HEK293 (cell line): ENCODE data around the gene TRMT13.

Experiments used
- CTCF ChIA-PET: fragments of 350-600 bp; formaldehyde crosslinking; extraction: SDS; loops from one replicate; lab custom pipeline; 2021; ENCODE audit warnings: antibody characterized with exemption; lab: Yijun Ruan, JAX
- POLR2A ChIA-PET: fragments of 300-600 bp; formaldehyde crosslinking; extraction: SDS; loops from one replicate; lab custom pipeline; 2020; ENCODE audit warnings: antibody characterized with exemption, inconsistent platforms; lab: Yijun Ruan, JAX
- H3K27ac ChIP-seq: fragments of 200-500 bp; sonication (Bioruptor generic); 2 replicates; pipeline ENCODE4 v1.5.1; 2014; ENCODE audit warnings: low read depth, low read length, control low read depth, inconsistent platforms; ENCODE audit errors: extremely low read depth
- H3K36me3 ChIP-seq, 2 experiments: fragments of 200-500 bp in 1 of 2; sonication (Bioruptor generic) in 1 of 2; 1 replicate in 1 of 2; 2 replicates in 1 of 2; pipeline ENCODE4 v1.5.1; 2014 to 2017; ENCODE audit warnings: inconsistent platforms in 2 of 2, low read length in 2 of 2; ENCODE audit not compliant: control insufficient read depth in 2 of 2, insufficient read depth in 1 of 2
- H3K4me1 ChIP-seq: fragments of 200-500 bp; sonication (Bioruptor generic); 2 replicates; pipeline ENCODE4 v1.5.1; 2014; ENCODE audit warnings: mild to moderate bottlenecking, low read length, inconsistent platforms; ENCODE audit not compliant: control insufficient read depth, insufficient read depth
- H3K4me3 ChIP-seq: 2 replicates; pipeline ENCODE4 v1.5.1; 2011; ENCODE audit warnings: low read depth, mild to moderate bottlenecking, control low read depth, low read length, moderate library complexity
- H3K9me3 ChIP-seq: fragments of 200-500 bp; sonication (Bioruptor generic); 2 replicates; pipeline ENCODE4 v1.5.1; 2014; ENCODE audit warnings: low read depth, low read length, inconsistent platforms; ENCODE audit not compliant: control insufficient read depth, insufficient read depth
- HOXA7 ChIP-seq: sonication (generic); formaldehyde crosslinking; IDR thresholded peaks from 2 replicates; pipeline ENCODE4 v1.8.1; 2022; ENCODE audit warnings: missing genetic modification reagents, borderline replicate concordance
- KLF8 ChIP-seq: fragments of 450-650 bp; formaldehyde crosslinking; IDR thresholded peaks from 2 replicates; pipeline ENCODE4 v1.5.1; 2016; ENCODE audit warnings: missing biosample characterization, missing genetic modification characterization
- PRDM10 ChIP-seq: fragments of 450-650 bp; formaldehyde crosslinking; IDR thresholded peaks from 2 replicates; pipeline ENCODE4 v1.5.1; 2016; ENCODE audit warnings: missing biosample characterization, missing genetic modification characterization
- ZNF132 ChIP-seq: fragments of 450-650 bp; formaldehyde crosslinking; IDR thresholded peaks from 2 replicates; pipeline ENCODE4 v1.5.1; 2017; ENCODE audit warnings: missing biosample characterization, missing genetic modification characterization, borderline replicate concordance
- ZNF214 ChIP-seq: fragments of 450-650 bp; formaldehyde crosslinking; IDR thresholded peaks from 2 replicates; pipeline ENCODE4 v1.5.1; 2017; ENCODE audit warnings: missing biosample characterization, mild to moderate bottlenecking, missing genetic modification characterization, borderline replicate concordance
- ZNF510 ChIP-seq: fragments of 450-650 bp; formaldehyde crosslinking; IDR thresholded peaks from 2 replicates; pipeline ENCODE4 v1.5.1; 2018; ENCODE audit warnings: mild to moderate bottlenecking, missing genetic modification characterization, missing biosample characterization; ENCODE audit not compliant: insufficient replicate concordance
- ZNF514 ChIP-seq: fragments of 450-650 bp; formaldehyde crosslinking; IDR thresholded peaks from 2 replicates; pipeline ENCODE4 v1.5.1; 2016; ENCODE audit warnings: missing biosample characterization, missing genetic modification characterization
- ZNF596 ChIP-seq: fragments of 450-650 bp; IDR thresholded peaks from 2 replicates; pipeline ENCODE4 v1.5.0; 2018; ENCODE audit warnings: missing biosample characterization, mild to moderate bottlenecking, missing genetic modification characterization, moderate library complexity
- ZNF660 ChIP-seq: fragments of 450-650 bp; IDR thresholded peaks from 2 replicates; pipeline ENCODE4 v1.5.1; 2018; ENCODE audit warnings: missing biosample characterization, mild to moderate bottlenecking, missing genetic modification characterization
- ZNF692 ChIP-seq: fragments of 450-650 bp; formaldehyde crosslinking; IDR thresholded peaks from 2 replicates; pipeline ENCODE4 v1.5.1; 2016; ENCODE audit warnings: missing biosample characterization, missing genetic modification characterization
- ZSCAN4 ChIP-seq: fragments of 450-650 bp; formaldehyde crosslinking; IDR thresholded peaks from 2 replicates; pipeline ENCODE4 v1.5.1; 2017; ENCODE audit warnings: missing biosample characterization, missing genetic modification characterization

The TRMT13 gene

GRCh38 chr1:100127226-100127625, 5.7 kb upstream of the TRMT13 start:
- ChIA-PET CTCF (no interaction called here), POLR2A (no interaction called here)
- no peak overlapping the region for H3K27ac ChIP-seq

GRCh38 chr1:100130552-100131077, 2.3 kb upstream of the TRMT13 start:
- H3K4me1 ChIP-seq = peaks cover 3% of the 10 kb centered on the region; the same call in 1 of the 2 replicates
- POLR2A ChIA-PET = interaction anchor here (0.7 kb wide), 1 partner anchor 100 kb away, joined by 4 read pairs; no protein-coding TSS in a partner anchor
- CTCF ChIA-PET = no interaction called here
- peaks cover 0 to 20% of the 10 kb centered on the region in 2 experiments; a peak in 1 of 3 replicates for H3K36me3 ChIP-seq
- no peak overlapping the region for H3K27ac ChIP-seq
- no peak overlapping the region for H3K4me3 ChIP-seq
- peak; percentile 68 for TF ChIP-seq ZNF596 (tag by site-specific recombination)
- TF ChIP-seq PRDM10 (tag by site-specific recombination) = no peak
- TF ChIP-seq, all 188 proteins: peak for 1
- no peaks in the 10 kb centered on the region for H3K9me3 ChIP-seq

More at GRCh38 chr1:100127226-100127625, 5.7 kb upstream of the TRMT13 start:
- H3K9me3 ChIP-seq = no peaks in the 10 kb centered on the region
- no peaks in the 10 kb centered on the region; the same call in 1 of the 2 replicates for H3K4me1 ChIP-seq
- H3K36me3 ChIP-seq = peaks cover 9 to 36% of the 10 kb centered on the region in 2 experiments
- no peak overlapping the region for H3K4me3 ChIP-seq
- TF ChIP-seq PRDM10 (tag by site-specific recombination) = no peak

GRCh38 chr1:100131623-100132022, 1.3 kb upstream of the TRMT13 start:
- H3K9me3 ChIP-seq = no peaks in the 10 kb centered on the region
- H3K4me1 ChIP-seq = peaks cover 3% of the 10 kb centered on the region; the same call in 1 of the 2 replicates
- H3K27ac ChIP-seq = no peak overlapping the region
- H3K4me3 ChIP-seq = peak overlapping the region; percentile 91
- TF ChIP-seq ZNF510 (tag by site-specific recombination) = no peak
- TF ChIP-seq KLF8 (tag by site-specific recombination) = no peak
- no peak for TF ChIP-seq HOXA7 (CRISPR knock-in tag)
- TF ChIP-seq ZSCAN4 (tag by site-specific recombination) = no peak
- no peak for TF ChIP-seq ZNF660 (tag by site-specific recombination)
- no peak for TF ChIP-seq ZNF514 (tag by site-specific recombination)
- TF ChIP-seq ZNF692 (tag by site-specific recombination) = no peak
- TF ChIP-seq ZNF132 (tag by site-specific recombination) = no peak
- TF ChIP-seq ZNF214 (tag by site-specific recombination) = no peak
- peaks cover under 1 to 18% of the 10 kb centered on the region in 2 experiments; a peak in 1 of 3 replicates for H3K36me3 ChIP-seq
- ChIA-PET CTCF (interaction anchor here (0.7 kb wide), 1 partner anchor 918 kb away, joined by 7 read pairs; no protein-coding TSS in a partner anchor), POLR2A (no interaction called here)
